GM19240 (cell line): ENCODE measurements around the gene RAB12.
"Not testable (repeated sequence)": the region's sequence is repeated elsewhere in the genome, so short reads cannot be mapped to it uniquely, and the experiment has no call there.

ENCODE experiments used
- DNase-seq: peaks from one replicate; pipeline ENCODE4 v3.0.0; 2011; ENCODE audit warnings: low spot score; ENCODE audit not compliant: insufficient read length

The RAB12 gene

DNA sequence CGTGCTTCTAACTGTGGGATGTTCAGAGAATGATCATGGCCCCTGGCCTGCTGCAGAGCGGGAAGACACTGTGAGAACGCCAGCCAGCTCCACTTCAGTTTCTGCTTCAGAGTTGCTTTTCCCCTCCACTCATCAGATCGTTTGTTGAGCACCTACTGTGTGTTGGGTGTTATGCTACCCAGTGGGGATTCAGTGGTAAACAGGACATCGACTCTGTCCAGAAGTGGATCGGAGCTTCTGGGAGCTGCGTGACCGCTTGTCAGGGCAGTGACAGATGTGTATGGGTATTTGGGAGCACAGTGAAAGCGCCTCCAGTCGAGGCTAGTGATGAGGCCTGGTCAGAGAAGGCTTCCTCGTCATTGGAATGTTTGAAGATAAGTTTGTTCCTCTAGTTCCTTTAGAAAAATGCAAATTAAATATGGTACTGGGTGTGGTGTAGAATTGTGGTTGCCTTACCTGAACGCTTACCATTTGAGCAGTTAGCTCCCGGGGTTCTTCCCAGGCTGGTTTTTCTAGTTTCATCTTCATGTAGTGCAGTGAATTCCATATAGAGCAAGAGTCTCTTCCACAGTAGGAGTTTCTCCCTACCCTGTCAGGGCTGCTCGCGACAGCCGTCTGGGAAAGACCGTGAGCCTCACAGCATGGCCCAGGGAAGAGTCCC is 2.8 kb downstream of the RAB12 start:
- DNase-seq = no peak

DNA sequence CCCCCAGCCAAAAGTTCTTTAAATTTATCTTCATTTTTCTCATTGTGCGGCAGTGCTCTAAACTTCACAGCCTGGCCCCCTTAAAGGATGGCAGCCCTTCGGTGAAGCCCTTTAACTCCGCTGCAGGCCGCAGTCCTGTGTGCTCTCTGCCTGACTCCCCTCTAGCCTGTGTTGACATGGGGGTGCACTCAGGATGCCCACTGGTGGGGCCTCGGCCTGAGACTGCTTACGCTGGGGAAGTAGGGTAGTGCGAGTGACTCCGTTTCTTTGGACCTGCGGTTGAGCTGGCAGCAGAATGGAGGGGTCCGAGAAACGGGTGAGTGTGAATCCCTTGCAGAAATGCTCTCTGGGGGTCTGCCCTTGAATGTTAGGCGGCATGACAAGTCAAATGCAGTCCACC is 5.6 kb downstream of the RAB12 start:
- no peak for DNase-seq

DNA sequence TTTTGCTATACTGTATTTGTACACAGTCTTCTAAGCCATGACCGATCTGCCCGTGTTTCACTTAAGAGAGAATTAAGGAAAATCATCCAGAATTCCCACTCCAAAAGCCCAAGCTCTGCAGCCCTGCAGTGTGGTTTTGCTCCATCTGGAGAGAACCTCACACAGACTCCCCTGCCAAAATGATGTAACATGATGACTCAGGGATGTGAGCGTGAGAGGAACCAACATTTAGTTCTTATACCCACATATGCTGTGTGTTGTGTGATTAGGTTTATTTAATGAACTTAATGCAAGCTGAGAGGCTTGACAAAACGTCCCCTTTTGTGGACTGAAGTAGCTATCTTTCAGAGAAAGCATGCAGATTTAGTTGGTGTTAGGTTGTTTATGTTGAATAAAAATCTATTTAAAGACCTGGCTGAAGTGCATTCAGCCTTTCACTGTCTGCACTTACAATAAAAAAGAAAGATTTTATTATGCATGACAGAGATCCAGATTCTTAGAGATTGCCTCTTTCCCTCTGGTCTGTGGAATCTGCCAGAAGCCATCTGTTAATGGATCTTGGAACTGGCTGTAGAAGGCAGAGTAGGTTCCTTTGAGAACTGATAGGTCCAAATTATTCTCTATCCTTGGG is 6.3 kb downstream of the RAB12 start:
- DNase-seq = no peak

DNA sequence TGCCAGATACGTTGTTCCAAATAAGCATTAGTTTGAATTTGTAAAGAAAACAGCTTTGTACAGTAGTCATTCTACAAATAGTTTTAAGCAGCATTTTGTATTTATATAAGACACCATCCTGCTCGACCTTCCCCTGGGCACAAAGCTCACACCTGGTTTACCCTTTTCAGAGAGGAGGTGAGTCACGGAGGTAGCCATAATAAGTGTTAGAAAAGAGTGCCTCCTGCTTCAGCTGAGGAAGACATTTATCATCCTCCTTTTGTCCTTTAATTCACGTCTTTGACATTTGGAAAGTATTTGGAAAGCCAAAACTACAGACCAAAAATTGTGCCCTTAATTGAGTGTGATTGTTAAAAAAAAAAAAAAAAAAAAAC is 6.8 kb downstream of the RAB12 start:
- no peak for DNase-seq

DNA sequence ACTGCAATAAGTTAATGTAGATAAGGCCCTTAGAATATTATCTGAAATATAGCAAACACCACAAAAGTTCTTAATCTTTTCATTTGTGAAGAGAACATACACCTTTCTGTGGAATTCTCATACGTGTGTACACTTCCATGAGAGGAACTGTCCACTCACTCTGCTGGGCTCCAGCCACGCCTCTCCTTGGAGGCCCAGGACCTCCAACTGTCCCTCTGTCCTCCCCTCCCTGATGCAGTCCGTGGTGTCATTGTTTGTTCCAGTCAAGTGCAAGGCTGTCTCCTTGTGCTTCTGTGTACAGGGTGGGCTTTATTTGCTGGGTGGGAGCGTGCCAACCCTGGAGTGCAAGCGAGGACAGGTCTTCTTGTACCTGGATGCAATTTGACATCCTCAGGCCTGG is 8.7 kb downstream of the RAB12 start:
- no peak for DNase-seq

DNA sequence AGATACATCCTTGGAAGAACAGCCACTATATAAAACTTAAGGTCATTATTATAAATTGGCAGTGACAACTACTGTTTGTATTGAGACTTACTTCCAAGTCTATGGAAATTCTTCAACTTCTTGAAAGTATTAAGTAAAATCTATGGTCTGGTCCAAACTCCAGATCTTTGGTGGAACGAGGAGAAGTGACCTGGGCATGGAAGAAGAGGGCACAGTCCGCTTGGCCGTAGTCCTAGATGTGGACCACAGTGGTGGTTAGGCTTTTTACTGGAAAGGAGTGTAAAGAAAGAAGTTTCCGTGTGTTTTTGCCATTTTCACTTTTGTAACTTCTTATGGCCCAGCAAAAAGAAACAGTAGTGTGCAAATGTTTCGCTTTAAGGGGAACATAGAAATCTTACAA is 9.8 kb downstream of the RAB12 start:
- no peak for DNase-seq

DNA sequence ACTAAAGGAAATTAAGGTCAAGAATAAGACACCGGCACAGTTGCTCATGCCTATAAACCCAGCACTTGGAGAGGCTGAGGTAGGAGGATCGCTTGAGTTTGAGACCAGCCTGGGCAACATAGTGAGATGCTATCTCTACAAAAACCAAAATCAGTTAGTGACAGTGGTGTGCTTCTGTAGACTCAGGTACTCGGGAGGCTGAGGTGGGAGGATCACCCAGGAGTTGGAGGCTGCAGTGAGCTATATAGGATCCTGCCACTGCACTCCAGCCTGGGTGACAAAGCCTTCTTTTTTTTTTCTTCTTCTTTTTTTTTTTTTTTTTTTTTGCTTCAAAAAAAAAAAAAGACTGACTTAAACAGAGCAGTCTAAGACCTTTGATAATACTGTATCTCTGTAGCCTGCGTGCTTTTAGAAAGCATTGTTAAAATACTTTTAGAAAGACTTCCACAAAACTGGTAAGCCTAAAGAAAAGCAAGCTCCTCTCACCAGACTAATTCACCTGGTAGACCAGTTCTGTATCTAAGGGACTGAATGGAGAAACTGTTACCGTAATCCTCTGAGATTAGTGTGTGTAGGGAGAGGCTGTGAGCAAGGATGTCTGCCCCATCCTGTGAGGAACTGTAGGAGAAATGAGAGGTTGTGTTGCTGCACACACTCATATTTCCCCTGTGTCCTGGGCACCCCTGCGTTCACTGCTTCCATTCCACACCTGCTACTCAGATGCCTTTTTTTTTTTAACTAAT is 10.8 kb downstream of the RAB12 start:
- DNase-seq = no peak

DNA sequence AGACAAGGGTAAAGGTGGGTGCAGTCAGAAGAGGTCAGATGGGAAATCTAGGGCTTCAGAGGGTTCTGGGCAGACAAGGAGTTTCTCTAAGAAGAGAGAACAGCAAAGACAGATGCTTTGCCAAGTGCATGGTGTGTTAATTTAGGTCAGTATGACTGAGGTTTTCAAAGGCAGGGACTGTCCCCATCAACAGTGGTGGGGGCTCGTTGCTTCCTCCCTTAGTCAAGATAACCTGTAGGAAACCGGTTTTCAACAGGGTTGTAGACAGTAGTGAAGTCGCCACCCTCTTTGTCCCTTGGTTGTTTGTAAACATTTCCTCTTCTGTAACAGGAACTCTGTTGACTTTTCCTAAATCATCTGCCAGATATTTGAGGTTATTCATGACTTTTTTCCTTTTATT is 11.6 kb downstream of the RAB12 start:
- DNase-seq = no peak

DNA sequence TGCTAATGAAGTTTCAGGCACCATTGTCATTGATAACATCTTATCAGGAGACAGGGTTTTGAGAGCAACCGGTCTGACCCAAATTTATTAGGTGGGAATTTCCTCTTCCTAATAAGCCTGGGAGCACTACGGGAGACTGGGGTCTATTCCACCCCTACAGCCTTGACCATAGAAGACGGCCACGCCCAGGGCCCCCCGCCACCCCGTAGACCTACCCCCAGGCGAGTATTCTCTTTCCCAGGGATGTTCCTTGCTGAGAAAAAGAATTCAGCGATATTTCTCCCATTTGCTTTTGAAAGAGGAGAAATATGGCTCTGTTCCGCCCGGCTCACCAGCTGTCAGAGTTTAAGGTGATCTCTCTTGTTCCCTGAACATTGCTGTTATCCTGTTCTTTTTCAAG is 13.4 kb downstream of the RAB12 start:
- DNase-seq = not testable (repeated sequence)

DNA sequence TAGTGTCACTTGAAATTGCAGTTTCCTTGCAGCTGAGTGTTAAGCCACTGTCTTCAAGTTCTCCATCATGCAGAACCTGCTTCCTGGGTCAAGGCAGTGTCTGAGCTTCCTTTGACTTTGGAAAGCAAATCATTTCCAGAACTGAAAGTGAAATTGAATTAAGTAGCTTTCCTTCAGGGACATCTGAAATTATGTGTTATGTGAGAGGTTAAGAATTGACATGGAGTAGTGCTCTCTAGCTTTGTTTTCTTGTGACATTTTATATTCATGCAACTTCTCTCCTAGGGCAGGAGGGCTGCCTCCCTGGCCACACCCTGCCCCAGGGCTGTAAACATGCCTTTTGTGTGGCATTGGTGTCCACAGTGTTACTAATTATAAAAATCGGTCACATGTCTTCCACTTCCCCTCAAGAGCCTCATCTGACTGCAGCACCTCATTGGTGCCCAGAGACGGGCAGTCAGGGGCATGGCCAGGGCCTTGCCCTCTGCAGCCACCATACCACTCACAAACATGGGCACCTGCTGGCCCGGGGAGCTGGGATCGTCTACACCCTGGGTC is 14.4 kb downstream of the RAB12 start:
- no peak for DNase-seq

DNA sequence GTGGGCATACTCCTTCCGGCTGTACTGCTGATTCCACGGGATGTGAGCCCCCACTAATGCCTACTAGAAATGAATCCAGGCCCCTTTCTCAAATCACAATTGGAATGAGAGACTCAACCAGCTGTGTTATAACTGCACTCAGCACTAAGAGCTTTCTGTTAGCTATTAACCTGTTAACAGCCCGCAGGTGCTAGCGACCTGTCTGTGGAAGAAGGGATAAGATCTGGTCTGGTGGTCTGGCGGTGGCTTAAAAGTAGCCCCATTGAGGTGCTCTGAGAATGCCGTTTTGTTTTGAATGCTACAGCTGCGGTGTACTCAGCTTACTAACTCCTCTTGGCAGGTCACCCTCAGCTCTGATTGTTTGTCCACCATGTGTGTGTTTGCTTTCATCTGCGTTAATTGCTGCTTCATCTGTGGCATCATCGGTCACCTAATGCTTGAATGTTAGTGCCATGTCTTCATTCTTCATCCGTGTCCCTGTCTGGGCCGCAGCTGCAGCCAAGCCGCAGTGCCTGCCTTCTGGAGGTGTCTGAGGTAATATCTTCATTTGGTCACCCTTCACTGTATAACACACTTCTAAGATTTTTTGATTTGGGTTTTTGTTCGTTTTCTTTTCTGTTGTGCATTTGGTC is 16.3 kb downstream of the RAB12 start:
- no peak for DNase-seq

DNA sequence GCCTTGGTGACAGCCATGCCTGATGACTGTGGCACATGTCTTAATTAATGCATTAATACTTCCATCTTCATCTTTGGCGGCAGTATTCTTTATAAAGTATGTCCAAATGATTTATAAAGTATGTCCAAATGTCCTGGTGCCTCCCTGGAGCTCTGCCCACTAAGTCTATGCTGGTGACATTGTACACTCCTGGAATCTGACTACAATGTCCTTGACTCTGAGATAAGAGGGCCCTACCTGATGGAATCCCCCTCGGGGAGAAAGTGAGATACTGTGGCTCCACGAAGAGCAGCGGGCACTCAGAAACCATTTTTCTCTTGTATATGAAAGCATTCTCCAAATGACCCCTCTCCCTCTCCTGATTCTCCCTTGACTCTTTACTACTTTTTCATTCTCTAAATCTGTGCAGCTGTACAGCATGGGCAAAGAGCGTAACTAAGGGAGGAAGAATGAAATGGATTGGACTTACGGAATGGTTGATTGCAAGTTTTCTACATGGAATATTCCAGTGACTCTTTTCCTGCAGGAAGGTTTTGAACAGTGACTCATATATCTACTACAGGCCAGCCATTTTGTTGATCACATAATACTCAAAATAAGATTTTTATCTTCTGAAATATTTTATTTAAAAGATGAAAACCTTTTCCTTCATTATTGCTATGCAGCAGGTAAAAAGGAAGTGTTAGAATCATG is 17.3 kb downstream of the RAB12 start:
- DNase-seq = no peak

DNA sequence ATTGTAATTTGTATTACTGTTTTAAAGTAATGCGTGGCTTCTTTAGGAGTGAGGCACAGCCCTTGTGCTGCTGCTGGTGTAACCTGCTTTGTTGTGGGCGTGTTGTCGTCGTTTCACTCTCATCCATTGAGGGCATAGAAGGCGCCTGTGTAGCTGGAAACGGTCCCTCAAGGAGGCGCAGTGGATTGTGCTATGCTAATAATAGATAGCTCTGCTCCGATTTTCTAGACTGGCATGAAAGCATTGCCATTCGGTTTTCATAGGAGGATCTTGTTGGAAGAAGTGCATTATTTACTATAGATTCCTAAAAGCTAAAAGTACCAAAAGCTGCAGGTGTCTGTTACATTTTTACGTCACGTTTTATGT is 17.9 kb downstream of the RAB12 start:
- DNase-seq = no peak

DNA sequence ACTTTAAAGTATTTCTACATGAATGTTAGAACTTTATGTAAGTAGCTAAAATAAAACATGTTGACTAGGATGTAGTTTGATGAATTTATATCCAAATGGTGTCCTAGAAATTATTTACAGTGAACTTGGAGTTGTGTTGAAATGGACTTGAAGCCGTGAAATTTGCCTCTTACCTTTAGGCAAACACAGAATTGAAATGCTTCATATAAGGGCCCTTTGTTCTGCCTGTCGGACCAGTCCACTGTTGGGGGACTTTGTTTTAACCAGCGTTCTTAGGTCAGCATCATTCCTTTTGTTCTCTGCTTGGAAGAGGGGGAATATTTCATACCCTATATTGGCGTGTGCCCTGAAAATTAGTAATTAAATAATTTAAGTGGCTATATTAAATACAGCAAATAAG is 18.3 kb downstream of the RAB12 start:
- no peak for DNase-seq

DNA sequence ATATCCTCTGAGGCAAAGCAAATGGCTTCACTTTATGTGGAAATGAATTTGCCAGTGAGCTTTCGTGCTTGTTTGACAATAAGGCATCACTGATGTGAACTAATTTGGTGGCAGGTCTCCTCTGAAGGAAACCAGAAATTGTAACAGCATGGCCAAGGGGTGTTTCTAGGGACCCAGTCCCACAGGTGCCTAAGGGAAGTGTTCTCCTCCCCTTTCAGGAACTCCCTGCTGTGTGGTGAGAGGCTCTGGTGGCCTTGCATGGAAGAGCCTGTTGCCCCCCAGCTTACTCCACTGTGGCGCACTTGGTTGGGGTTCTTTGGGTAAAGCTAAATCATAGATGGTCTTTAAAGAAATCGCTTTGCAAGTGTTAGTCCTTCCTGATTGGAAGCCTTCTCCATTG is 20.4 kb downstream of the RAB12 start:
- no peak for DNase-seq

DNA sequence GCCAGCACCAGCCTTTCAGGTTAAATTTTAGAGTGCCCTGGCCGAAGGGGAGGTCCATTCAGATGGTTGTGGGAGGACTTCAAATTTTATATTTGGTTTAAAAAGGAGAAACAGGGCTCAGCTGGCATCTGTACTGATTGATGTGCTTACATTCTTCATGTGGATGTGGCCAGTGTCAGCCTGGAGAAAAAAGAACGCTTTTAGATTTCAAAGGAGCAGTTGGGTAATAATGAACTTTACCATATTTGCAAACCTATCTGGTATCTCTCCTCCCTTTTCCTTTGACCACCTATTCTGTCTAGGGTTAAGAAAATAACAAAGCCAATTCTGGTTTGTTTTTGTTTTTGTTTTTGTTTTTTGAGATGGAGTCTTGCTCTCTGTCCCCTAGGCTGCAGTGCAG is 21.3 kb downstream of the RAB12 start:
- no peak for DNase-seq

DNA sequence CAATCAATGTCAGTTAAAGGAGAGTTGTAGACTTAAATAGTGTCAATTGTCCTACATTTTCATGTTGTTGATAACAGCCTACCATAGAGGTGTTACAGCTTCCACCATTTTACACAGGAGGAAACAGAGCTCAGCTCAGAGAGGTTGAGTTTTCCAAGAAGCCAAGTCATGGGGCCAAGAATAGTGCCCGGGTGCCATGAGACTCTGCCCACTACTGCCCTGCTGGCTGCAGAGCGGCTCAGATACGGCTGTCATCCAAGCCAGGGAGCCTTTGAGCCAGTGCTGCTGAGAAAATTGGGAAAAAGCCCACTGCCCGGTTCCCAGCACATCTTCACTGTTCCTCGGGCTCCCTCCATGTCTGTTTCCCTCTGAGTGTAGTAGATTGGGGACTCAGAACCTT is 22.0 kb downstream of the RAB12 start:
- DNase-seq = no peak

DNA sequence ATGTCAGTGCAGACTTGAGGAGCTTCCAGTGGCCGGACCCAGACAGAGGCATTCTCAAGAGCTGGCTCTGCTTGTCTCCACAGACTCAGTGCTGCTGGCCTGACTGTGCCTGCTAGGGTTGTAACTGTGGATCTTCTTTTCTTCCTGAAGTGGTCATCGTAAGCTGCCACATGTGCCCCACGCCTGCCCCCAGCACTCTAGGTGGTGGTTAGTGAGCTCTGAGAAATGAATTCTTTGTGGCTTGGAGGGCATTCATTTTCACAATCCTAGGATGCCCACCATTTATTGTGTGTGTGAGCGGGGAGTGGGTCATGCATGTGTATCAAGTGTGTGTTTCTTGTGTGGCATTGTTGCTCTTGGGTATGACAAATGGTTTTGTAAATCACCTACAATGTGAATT is 23.1 kb downstream of the RAB12 start:
- DNase-seq = no peak

DNA sequence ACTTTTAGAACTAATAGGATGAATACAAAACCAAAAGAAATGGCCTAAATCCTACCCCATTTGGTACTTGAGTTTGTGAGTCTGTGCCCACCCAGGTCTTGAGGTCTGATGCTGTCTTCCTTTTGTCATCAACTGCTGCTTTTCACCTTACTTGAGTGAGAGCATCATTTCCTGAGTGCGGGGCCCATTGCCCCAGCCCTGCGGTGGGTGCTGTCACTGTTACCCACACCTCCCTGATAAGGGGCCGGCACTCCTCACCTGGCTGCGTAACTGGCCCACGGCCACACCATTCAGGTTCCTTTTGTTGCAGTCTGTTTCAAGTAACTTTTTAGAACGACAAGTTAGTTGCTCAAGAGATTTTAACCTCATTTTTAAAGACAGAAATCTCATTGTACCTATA is 25.3 kb downstream of the RAB12 start:
- no peak for DNase-seq

DNA sequence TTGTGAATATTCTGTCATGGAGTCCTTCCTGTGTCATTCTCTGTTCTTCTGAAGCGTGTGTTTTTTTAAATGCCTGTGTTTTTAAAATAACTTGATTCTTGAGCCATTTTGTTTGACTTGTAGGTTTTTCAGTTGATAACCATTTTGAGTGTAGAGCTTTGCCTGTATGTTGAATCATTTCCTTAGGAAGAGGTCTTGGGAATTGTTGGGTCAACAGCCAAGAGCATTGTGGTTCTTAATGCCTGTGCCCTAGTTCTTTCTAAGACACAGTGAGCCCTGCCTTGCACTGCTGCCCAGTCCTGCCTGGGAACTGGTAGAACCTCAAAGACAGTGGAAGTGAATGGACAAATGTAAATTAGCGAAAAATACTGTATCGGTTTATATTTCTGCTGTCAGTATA is 25.9 kb downstream of the RAB12 start:
- DNase-seq = no peak

DNA sequence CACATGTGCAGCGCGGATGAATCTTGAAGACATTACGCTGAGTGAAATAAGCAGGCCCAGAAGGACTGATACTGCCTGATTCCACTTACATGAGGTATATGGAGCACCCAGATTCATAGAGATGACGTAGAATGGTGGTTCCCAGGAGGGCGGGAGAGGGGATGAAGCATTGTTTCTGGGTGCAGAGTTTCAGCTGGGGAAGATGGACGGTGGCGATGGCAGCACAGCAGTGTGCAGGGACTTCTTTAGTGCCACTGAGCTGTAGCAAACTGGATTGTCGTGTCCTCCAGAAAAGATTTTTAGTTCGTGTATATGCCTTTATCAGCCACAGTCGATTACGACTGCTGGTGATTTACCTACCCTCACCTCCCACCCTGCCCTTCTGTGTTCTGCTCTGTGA is 30.5 kb downstream of the RAB12 start:
- no peak for DNase-seq
